ENCODE results near the gene TMPRSS11A.

DNA sequence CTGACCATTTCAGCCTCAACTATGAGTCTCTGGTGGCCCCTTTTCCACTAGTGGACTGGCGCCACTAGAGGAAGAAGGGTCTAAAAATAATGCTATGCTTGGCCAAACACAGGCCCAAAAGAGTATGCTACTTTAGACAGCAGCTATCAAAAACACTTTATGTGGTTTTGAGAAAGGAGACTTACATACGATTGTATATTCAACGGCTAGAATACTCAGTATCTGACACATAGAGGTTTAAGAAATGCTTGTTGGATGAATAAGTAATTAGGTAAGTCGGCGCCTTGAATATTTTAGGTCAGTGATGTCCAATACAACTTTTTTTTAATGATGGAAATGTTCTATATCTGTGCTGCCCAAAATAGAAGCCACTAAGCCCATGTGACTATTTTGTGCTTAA, 25.7 kb upstream of the TMPRSS11A start:
- TF ChIP-seq EP300 (IDR thresholded peaks at IDR 0.05; ENCODE audit: low read depth) = no peak
- TF ChIP-seq, protein P1, sequence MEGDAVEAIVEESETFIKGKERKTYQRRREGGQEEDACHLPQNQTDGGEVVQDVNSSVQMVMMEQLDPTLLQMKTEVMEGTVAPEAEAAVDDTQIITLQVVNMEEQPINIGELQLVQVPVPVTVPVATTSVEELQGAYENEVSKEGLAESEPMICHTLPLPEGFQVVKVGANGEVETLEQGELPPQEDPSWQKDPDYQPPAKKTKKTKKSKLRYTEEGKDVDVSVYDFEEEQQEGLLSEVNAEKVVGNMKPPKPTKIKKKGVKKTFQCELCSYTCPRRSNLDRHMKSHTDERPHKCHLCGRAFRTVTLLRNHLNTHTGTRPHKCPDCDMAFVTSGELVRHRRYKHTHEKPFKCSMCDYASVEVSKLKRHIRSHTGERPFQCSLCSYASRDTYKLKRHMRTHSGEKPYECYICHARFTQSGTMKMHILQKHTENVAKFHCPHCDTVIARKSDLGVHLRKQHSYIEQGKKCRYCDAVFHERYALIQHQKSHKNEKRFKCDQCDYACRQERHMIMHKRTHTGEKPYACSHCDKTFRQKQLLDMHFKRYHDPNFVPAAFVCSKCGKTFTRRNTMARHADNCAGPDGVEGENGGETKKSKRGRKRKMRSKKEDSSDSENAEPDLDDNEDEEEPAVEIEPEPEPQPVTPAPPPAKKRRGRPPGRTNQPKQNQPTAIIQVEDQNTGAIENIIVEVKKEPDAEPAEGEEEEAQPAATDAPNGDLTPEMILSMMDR (IDR thresholded peaks at IDR 0.05) = no peak
- no peak for TF ChIP-seq POLR2AphosphoS5 (IDR thresholded peaks at IDR 0.05)
